22Rv1 (cell line): ENCODE measurements around the gene DAAM2.

Experiments
- H3K27ac ChIP-seq: fragments of 450-650 bp; 2 replicates; pipeline ENCODE4 v1.5.1; 2017
- CTCF ChIP-seq: fragments of 450-650 bp; IDR thresholded peaks from 2 replicates; pipeline ENCODE4 v1.5.1; 2017; ENCODE audit warnings: mild to moderate bottlenecking
- ZFX ChIP-seq: fragments of 450-650 bp; IDR thresholded peaks from 2 replicates; pipeline ENCODE4 v1.6.1; 2017; ENCODE audit warnings: antibody characterized with exemption, borderline replicate concordance

Gene DAAM2

DNA sequence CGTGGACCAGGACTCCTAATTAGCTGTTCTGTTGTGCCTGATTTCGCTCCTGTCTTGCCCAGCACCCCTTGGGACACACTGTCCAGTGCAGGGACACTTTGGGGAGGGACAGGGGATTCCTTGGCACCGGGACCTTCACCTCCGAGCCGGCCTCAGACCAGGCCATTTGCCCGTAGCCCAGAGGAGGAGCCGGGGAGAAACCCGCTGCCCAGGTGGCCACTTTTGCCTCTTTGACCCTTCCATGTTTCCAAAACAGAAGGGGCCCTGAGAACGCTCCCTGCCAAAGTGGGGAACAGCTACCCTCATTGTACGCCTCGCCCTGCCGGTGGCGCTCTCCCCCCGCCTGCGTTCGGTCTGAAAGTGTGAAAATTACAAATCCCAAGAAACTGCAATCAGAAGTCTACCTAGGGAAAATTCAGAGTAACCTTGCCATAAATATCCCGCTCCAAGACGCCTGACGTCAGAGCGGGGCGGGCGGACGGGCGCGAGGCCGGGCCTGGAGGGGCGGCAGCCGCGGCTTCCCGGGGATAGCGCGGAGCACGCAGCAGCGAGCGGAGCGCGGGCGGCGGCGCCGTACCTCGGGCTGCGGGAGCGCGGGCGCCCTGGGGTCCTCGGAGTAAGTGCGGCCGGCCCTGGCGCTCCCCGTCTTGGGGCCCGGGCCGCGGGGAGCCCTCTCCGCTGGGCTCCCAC lies at the start of gene DAAM2:
Gene DAAM2, plus strand, starts transcription at position 527 of the 690 bp plus-strand sequence. CDS start 63,927 bp downstream, outside the sequence.
- no peak within 1 kb of the TSS for H3K27ac ChIP-seq
- TF ChIP-seq ZFX (no peak), CTCF (no peak)

GRCh38 chr6:39746795-39747194 lies 45.4 kb upstream of the DAAM2 start:
- TF ChIP-seq ZFX (no peak), CTCF (no peak)
- no peak overlapping the region for H3K27ac ChIP-seq

GRCh38 chr6:39752835-39753724 lies 39.1 kb upstream of the DAAM2 start:
- TF ChIP-seq CTCF = no peak
- no peak for TF ChIP-seq ZFX
- no peak overlapping the region for H3K27ac ChIP-seq

DNA sequence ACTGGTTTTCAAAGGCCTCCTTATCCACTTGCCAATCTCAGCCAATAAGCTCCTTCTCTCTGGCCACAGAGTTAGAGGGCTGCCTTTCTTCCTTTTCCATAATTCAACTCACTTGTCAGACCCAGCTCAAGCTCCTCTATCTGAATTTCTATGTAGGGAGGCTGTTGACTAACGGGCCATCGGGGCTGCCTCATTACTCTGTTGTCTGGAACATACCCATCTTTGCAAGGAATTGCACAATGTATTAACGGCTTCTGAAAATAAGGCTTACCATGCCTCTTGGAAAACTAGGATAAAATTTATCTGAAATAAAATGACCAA lies 38.5 kb upstream of the DAAM2 start:
- TF ChIP-seq ZFX (no peak), CTCF (no peak)
- no peak overlapping the region for H3K27ac ChIP-seq

DNA sequence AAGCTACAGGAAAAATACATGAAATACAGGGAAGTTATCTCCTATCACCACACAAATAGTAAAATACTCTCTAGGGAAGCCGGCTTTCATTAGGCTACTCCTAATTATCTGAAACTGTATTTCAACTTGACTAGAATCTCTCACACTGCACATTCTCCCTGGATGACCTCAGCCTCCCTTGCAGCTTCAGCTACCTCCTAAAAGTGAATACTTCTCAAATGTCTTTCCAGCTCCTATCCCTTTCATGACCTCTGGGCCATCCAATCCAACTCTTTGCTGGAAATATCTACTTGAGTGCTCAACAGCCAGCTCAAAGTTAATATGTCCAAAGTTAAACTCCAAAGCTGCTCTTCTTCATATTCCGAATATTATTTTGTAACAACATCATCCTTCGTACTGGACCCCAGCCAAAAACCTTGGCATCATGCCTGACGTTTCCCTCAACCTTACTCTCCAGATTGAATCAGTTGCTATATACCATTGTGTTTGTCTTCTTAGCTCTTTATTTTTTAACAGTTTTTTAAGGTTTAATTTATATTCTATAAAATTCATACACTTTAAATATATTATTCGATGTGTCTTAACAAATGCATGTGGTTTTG lies 37.6 kb upstream of the DAAM2 start:
- TF ChIP-seq ZFX = no peak
- no peak for TF ChIP-seq CTCF
- H3K27ac ChIP-seq = no peak overlapping the region

GRCh38 chr6:39755231-39755630 lies 36.9 kb upstream of the DAAM2 start:
- TF ChIP-seq CTCF (no peak), ZFX (no peak)

More at GRCh38 chr6:39755231-39755630, 36.9 kb upstream of the DAAM2 start:
- H3K27ac ChIP-seq = no peak overlapping the region
